NCI-H128 (cell line): ENCODE results near the gene LRRC26.

Source experiments
- DNase-seq: peaks from one replicate; lab custom pipeline; 2025; ENCODE audit not compliant: unreplicated experiment; lab: John Stamatoyannopoulos, UW

LRRC26 gene

DNA sequence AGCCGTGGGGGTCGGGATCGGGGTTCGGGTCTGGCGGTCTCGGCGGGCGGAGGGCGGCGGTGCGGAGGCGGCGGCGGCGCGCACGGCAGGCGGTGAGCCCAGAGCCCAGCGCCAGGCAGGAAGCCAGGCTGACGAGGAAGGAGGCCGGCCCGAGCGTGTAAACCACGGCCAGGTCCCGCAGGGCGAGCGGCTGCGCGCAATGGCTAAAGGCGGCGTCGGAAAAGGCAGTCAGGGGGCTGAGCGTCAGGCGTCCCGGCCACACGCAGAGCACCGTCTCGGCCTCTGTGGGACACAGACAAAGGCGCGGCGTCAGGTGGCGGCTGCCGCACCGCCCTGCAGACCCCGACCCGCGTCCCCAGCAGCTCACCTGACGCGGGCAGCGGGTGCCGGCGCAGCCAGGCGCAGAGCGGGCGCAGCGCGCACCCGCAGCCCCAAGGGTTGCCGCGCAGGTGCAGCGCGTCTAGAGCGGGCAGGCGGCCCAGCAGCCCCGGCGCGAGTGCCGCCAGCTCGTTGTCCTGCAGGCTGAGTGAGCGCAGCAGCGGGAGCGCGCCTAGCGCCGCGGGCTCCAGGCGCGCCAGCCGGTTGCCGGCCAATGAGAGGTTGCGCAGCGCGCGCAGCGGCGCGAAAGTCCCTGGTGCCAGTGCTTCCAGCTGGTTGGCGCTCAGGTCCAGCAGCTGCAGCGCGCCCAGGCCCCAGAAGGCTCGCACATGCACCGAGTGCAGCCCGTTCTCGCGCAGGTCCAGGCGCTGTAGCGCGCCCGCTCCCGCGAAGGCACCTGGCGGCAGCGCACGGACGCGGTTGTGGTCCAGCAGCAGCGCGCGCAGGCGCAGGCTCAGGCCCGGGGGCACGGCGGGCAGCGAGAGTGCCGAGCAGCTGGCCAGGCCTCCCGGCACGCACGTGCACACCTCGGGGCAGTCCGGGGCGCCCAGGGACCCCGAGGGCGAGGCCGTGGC, 671 bp downstream of the LRRC26 start:
- peak; percentile 60 for DNase-seq

DNA sequence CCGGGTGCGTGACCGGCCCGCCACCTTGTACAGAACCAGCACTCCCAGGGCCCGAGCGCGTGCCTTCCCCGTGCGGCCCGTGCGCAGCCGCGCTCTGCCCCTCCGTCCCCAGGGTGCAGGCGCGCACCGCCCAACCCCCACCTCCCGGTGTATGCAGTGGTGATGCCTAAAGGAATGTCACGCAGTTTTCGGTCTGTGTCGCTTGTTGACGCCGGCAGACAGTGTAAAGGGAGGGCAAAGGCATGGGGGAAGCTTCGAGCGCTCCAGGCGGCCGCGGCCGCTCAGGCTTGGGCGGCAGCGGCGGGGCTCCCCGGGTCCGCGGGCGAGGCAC, 1.3 kb downstream of the LRRC26 start:
- no peak for DNase-seq

DNA sequence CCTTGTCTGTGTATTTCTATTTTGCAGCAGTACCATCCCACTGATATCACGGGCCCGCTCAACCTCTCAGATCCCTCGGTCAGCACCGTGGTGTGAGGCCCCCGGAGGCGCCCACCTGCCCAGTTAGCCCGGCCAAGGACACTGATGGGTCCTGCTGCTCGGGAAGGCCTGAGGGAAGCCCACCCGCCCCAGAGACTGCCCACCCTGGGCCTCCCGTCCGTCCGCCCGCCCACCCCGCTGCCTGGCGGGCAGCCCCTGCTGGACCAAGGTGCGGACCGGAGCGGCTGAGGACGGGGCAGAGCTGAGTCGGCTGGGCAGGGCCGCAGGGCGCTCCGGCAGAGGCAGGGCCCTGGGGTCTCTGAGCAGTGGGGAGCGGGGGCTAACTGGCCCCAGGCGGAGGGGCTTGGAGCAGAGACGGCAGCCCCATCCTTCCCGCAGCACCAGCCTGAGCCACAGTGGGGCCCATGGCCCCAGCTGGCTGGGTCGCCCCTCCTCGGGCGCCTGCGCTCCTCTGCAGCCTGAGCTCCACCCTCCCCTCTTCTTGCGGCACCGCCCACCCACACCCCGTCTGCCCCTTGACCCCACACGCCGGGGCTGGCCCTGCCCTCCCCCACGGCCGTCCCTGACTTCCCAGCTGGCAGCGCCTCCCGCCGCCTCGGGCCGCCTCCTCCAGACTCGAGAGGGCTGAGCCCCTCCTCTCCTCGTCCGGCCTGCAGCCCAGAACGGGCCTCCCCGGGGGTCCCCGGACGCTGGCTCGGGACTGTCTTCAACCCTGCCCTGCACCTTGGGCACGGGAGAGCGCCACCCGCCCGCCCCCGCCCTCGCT, 1.9 kb downstream of the LRRC26 start:
- DNase-seq: no peak

DNA sequence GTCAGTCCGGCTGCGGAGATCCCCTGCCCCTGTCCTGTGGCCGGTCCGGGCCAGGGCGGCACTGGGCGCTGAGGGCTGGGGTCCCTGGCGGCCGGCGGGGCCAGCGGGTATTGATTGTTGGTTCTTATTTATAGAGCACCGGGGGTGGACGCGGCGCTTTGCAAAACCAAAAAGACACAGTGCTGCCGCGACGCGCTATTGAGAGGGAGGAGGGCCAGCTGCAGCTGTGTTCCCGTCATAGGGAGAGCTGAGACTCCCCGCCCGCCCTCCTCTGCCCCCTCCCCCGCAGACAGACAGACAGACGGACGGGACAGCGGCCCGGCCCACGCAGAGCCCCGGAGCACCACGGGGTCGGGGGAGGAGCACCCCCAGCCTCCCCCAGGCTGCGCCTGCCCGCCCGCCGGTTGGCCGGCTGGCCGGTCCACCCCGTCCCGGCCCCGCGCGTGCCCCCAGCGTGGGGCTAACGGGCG, 2.5 kb downstream of the LRRC26 start:
- DNase-seq: no peak

DNA sequence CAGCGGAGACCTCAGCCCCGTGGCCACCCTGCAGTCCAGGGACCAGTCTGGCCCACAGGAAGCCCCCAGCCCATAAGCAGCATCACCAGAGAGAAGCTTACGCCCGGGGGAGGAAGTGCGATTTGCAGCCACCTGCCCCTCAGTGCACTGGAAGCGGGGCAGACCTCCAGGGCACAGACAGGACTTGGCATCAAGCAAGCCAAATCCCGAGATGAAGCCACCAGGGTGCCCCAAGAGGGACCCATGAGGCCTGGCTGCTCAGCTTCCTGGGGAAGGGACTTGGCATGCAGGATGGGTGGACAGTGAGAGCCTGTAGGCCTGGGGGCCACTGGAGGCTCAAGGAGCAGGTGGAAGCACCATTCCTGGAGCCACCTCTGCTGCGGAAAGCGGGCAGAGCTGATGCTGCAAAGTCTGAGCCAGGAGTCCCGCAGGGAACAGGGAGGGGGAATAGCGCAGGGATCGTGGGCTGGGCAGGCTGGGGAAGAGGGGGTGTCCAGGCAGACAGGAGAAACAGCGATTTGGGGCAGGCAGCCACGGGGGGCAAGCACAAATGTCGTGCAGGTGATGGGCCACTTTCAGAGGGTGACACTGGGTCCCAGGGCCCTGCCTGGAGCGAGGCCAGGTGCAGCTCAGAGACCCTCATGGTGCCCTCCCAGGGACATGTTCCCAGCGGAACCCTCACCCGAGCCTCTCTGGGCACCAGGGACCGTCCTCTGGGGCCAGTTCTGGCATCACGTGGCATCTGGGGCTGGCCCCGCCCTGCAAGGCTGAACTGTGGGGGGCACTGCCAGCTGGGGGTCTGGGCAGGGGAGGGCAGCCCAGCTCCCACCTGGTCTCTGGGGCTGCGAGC, 3.2 kb downstream of the LRRC26 start:
- DNase-seq: no peak

DNA sequence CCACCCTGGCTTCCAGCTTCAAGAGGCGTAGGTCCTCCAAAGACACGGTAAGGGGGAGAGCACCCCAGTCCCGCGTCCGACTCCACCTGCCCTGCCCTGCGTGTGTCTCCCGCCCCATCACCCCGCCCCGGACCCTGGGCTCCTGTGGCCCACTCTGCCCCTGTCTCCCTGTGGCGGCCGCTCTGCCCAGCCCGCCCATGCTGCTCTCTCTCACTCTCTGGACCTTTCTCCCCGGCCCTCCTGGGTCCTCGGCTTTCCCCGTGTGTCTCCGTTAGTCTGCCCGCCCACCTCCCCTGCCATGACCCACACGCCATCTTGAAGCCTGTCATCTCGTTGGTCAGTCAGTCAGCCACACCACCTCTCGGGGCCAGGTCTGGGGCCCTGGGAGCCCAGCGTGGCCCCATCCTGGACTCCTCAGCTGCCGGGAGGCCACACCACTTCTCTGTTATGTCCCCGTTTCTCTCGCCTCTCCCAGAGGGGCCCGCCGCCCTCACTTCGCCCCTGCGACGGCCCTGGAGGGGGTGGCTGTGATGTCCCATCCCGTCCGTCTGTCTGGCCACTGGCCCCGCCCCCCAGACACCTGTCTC, 4.5 kb downstream of the LRRC26 start:
- DNase-seq: no peak

DNA sequence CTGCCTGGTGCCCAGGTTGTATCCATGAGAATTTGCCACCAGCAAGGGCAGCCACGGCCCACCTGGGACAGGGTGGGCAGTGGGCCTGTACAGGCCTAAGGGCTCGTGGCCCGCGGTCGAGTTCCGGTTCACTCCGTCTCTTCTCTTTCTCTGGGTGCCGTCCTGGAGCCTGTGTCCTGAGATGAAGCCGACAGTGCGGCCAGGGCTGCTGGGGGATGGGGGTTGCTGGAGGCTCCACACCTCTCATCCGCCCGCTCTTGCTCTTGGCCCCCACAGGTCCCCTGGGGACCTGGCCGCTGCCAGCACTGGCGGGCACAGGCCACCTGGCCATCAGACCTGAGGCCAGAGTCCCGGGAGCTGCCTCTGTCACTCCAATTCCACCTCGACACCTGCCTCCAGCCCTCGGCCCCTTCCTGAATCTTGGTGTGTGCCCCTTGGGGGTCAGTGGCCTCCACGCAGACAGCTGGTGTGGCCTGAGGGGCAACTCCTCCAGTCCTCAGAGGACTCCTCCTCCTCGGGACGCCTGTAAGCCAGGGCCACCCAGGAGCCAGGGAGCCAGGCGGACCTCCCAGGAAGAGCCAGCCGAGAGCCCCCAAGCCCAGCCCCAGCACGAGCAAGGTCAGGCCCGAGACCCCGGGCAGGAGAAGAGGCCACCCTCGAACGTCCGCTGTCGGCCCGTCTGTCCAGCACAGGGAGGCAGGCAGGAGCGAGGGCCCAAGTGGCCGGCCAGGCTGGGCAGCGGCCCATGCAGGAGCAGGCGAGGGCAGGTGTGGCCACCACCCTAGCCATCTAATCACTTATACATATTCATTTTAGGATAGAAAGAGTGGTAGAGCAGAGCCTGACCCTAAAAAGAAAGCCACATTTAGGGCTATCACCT, 5.2 kb downstream of the LRRC26 start:
- no peak for DNase-seq

DNA sequence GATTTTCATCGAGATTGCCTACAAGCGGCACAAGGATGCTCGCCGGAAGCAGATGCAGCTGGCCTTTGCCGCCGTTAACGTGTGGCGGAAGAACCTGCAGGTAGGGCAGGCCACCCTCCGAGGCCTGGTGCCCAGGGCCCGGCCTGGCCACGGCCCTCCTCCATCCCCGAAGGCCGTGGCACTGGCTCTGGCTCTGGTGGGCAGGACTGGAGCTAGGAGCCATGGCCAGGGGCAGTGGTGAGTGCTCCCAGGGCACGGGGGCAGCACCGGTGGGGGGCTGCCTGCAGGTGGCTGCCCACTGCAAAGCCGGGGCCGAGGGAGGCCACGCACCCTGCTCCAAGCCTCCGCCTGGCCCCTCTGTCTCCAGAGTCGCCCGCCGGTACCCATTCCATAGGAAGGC, 6.0 kb downstream of the LRRC26 start:
- DNase-seq: no peak

DNA sequence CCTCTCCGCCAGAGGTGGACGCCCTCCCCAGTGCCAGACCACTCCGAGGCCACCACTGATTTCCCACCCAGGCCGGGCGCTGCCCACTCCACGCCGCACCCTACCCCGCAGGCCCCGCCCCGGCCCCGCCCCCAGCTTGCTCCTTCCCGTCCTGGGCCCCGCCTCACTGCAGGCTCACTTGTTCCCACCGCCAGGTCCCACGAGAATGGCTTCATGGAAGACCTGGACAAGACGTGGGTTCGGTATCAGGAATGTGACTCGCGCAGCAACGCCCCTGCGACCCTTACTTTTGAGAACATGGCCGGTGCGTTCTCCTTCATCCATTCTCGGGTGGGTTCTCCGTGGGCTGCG, 6.5 kb downstream of the LRRC26 start:
- DNase-seq: no peak

DNA sequence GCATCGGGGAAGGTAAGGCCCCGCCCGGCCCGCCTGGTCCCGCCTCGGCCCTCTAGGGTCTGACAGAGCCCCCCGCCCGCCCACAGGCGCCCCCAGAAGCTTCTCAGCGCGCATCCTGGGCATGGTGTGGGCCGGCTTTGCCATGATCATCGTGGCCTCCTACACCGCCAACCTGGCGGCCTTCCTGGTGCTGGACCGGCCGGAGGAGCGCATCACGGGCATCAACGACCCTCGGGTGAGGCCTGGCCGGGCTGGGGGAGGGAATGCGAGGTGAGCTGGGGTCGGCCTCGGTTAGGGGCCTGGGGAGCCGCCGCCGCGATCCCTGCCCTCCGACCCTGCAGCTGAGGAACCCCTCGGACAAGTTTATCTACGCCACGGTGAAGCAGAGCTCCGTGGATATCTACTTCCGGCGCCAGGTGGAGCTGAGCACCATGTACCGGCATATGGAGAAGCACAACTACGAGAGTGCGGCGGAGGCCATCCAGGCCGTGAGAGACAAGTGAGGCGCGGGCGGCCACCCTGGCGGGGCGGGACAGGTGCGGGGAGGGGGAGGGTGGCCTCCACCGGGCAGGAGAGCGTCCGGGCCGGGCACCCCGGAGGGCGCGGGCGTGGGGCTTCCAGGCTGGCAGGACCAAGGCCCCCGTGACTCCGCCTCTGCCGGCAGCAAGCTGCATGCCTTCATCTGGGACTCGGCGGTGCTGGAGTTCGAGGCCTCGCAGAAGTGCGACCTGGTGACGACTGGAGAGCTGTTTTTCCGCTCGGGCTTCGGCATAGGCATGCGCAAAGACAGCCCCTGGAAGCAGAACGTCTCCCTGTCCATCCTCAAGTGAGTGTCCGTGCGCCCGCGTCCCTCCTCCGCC, 7.1 kb downstream of the LRRC26 start:
- peak; percentile 18 for DNase-seq

DNA sequence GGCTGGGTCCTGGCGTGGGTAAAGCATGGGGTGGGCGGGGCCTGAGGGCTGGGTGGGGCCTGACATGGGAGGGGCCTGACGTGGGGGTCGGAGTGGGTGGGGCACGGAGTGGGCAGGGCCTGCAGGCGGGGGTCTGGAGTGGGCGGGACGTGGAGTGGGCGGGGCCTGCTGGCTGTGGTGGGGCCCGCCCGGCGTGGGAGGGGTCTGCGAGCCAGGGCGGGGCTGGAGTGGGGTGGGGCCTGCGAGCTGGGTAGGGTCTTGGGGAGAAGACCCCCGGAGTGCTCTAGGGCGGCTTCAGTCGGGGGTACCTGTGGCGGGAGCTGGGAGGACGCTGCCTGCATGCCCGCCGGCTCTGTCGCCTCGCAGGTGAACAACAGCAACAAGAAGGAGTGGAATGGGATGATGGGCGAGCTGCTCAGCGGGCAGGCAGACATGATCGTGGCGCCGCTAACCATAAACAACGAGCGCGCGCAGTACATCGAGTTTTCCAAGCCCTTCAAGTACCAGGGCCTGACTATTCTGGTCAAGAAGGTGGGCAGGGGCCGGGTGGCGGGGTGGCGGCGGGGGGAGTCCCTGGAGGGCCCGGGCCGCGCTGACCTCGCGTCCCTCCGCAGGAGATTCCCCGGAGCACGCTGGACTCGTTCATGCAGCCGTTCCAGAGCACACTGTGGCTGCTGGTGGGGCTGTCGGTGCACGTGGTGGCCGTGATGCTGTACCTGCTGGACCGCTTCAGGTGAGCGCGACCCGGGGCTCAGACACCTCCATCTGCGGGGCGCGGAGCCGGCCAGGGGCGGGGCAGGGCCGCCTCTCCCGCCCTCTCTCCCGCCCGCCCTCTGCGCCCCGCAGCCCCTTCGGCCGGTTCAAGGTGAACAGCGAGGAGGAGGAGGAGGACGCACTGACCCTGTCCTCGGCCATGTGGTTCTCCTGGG, 8.0 kb downstream of the LRRC26 start:
- DNase-seq: no peak

DNA sequence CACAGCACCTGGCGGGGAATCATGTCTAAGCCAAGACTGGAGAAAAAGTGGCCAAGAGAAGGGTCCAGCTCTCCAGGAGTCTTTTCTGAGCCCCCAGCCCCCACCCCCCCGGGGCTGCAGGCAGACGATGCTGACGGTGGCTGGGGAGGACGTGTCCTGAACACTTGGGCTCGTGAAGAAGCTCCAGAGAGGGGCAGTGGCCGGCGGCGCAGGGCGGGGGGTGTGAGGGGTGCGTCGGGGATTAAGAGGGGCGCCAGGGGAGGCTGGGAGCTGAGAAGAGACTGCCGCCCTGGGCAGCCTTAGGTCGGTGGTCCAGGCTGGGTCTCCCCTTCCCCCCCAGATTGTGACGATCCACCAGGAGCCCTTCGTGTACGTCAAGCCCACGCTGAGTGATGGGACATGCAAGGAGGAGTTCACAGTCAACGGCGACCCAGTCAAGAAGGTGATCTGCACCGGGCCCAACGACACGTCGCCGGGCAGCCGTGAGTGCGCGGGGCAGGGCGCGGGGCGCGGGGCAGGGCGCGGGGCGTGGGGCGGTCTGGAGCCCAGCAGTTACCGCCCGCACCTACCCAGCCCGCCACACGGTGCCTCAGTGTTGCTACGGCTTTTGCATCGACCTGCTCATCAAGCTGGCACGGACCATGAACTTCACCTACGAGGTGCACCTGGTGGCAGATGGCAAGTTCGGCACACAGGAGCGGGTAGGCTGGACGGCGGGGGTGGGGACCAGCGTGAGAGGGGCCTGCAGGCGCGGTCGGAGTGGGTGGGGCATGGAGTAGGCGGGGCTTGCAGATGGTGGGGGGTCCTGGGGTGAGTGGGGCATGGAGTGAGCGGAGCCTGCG, 8.9 kb downstream of the LRRC26 start:
- DNase-seq: no peak

DNA sequence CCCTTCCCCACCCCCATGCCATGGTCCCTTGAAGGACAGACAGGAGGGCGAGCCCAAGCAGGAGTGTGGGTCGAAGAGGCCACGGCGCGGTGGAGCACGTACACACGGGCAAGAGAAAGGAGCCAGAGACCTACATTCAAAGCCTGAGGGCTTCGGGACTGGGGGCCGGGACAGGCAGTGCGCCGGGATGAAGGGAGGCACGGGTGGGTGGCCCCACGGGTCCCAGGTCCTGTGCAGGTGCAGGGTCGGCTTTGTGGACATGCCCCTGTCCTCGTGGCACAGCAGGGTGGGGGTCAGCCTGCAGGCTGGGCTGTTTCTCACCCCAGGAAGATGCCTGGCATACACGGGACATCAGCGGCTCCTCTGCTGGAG, 9.8 kb downstream of the LRRC26 start:
- DNase-seq: no peak

DNA sequence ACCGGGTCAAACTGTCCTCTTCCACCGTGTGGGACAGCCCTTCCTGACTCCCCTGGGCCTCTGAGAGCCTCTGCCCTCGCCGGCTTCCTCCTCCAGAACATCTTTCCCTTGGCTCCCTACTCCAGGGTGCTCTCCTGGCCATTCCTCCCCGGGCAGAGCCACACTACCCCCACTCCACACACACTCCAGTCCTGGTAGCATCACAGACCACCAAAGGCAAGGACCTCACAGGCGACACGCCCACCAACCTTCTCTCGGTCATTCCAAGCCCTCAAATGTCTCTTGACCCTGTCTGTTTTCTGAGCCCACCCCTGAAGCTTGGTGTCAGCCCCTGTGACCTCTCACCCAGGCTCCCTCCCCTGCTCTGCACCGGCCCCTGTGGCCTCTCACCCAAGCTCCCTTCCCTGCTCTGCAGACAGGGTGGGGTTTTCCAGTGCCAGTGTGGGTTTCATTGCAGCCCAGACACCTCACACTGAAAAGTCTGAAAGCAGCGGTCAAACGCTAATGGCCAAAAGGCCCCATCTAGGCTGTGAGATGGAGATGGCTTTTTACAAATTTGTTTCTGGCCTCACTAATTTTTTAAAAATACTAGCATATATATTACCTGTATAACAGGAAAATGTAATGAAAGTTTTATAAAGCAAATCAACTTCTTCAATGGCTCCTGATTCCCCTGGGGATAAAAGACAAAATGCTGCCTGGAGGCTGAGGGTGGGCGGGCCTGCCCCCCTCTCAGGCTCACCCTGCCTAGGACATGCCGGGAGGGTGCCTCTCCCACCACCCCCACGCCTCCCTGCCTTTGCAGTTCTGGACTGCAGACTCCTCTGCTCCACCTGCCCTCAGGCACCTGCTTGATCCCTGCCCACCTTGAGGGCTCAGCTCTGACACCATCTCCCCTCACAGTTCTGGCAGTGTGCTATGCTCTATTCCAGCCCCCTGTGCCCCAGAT, 10.5 kb downstream of the LRRC26 start:
- DNase-seq: no peak

DNA sequence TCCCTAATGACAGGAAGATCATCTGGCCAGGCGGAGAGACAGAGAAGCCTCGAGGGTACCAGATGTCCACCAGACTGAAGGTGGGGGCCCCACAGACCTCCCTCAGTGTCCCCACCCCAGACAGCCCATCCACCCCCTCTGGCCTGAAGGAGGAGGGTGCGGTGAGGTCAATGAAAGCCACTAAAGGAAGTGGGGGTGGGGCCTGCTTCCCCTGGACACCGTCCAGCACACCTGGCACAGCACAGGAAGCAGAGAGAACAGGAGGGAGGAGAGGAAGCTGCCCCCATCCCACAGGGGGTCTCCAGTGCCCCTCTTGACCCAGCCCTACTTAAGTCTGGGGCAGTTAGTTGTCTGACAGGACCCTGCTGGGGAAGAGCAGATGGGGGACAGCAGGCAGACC, 11.2 kb downstream of the LRRC26 start:
- no peak for DNase-seq
